ENCODE results near the gene SCNN1A. TPM values are rescaled to one million over a fixed set of nuclear protein-coding genes. Genes with fewer than 3 reads are reported as not detected.

SCNN1A gene
- total RNA-seq, 1 donor from 2014 or later = 156 TPM

- H3K27ac ChIP-seq = peak overlapping the region; percentile 85
- no peak for TF ChIP-seq CTCF (IDR thresholded peaks at IDR 0.05)
- H3K36me3 ChIP-seq = peaks cover 25% of the 10 kb centered on the region
- DNase-seq (no peak), ATAC-seq (no peak)
- intact Hi-C loops (cut with DNase I) = no loop called here
- H3K4me1 ChIP-seq = peaks cover 75% of the 10 kb centered on the region
- H3K4me3 ChIP-seq = peak overlapping the region; percentile 26
- no peaks in the 10 kb centered on the region for H3K9me3 ChIP-seq
- H3K27me3 ChIP-seq (ENCODE audit: low read depth) = no peaks in the 10 kb centered on the region
Measured at GRCh38 chr12:6323995-6324711, 51.2 kb downstream of the SCNN1A start.

- no peak for DNase-seq
- Histone ChIP-seq H3K36me3 (peaks cover 18% of the 10 kb centered on the region), H3K27ac (peak overlapping the region; percentile 85), H3K4me3 (peak overlapping the region; percentile 26), H3K9me3 (no peaks in the 10 kb centered on the region), H3K27me3 (ENCODE audit: low read depth) (no peaks in the 10 kb centered on the region), H3K4me1 (peaks cover 70% of the 10 kb centered on the region)
- intact Hi-C loops (cut with DNase I) = no loop called here
- TF ChIP-seq CTCF (IDR thresholded peaks at IDR 0.05) = peak; percentile 58
- ATAC-seq = peak; percentile 65
Measured at GRCh38 chr12:6323340-6323994, 51.9 kb downstream of the SCNN1A start.

- H3K36me3 ChIP-seq = peaks cover 13% of the 10 kb centered on the region
- H3K27ac ChIP-seq = peak overlapping the region; percentile 85
- DNase-seq = no peak
- peaks cover 69% of the 10 kb centered on the region for H3K4me1 ChIP-seq
- ATAC-seq = no peak
- no peak overlapping the region for H3K4me3 ChIP-seq
- H3K27me3 ChIP-seq (ENCODE audit: low read depth) = no peaks in the 10 kb centered on the region
- H3K9me3 ChIP-seq = no peaks in the 10 kb centered on the region
- no peak for TF ChIP-seq CTCF (IDR thresholded peaks at IDR 0.05)
- intact Hi-C loops (cut with DNase I) = no loop called here
Measured at GRCh38 chr12:6322969-6323339, 52.4 kb downstream of the SCNN1A start.

- peaks cover 63% of the 10 kb centered on the region for H3K4me1 ChIP-seq
Measured at GRCh38 chr12:6322352-6322751, 53.0 kb downstream of the SCNN1A start.

GRCh38 chr12:6321905-6322304, 53.5 kb downstream of the SCNN1A start:
- Histone ChIP-seq H3K9me3 (no peaks in the 10 kb centered on the region), H3K4me3 (no peak overlapping the region), H3K27me3 (ENCODE audit: low read depth) (no peaks in the 10 kb centered on the region), H3K4me1 (peaks cover 59% of the 10 kb centered on the region), H3K27ac (no peak overlapping the region), H3K36me3 (peaks cover 3% of the 10 kb centered on the region)
- no peak for DNase-seq
- ATAC-seq = no peak
- intact Hi-C loops (cut with DNase I) = no loop called here
- no peak for TF ChIP-seq CTCF (IDR thresholded peaks at IDR 0.05)

More at GRCh38 chr12:6322352-6322751, 53.0 kb downstream of the SCNN1A start:
- intact Hi-C loops (cut with DNase I) = no loop called here
- no peaks in the 10 kb centered on the region for H3K27me3 ChIP-seq (ENCODE audit: low read depth)
- no peak for TF ChIP-seq CTCF (IDR thresholded peaks at IDR 0.05)
- peaks cover 7% of the 10 kb centered on the region for H3K36me3 ChIP-seq
- no peaks in the 10 kb centered on the region for H3K9me3 ChIP-seq
- H3K4me3 ChIP-seq = no peak overlapping the region
- H3K27ac ChIP-seq = peak overlapping the region; percentile 85
- no peak for DNase-seq
- peak in 1 of 2 donors; percentile 2 for ATAC-seq

All from lower lobe of right lung (tissue), 2 donors.